DMS53 treated with DMSO at 0.1 percent for 48 hours (cell line): ENCODE data around the gene PSKH1.
"Not testable (repeated sequence)": the region's sequence is repeated elsewhere in the genome, so short reads cannot be mapped to it uniquely, and the experiment has no call there.

Source experiments
- DNase-seq: peaks from one replicate; lab custom pipeline; 2025; ENCODE audit not compliant: unreplicated experiment; lab: John Stamatoyannopoulos, UW

PSKH1 gene

DNA sequence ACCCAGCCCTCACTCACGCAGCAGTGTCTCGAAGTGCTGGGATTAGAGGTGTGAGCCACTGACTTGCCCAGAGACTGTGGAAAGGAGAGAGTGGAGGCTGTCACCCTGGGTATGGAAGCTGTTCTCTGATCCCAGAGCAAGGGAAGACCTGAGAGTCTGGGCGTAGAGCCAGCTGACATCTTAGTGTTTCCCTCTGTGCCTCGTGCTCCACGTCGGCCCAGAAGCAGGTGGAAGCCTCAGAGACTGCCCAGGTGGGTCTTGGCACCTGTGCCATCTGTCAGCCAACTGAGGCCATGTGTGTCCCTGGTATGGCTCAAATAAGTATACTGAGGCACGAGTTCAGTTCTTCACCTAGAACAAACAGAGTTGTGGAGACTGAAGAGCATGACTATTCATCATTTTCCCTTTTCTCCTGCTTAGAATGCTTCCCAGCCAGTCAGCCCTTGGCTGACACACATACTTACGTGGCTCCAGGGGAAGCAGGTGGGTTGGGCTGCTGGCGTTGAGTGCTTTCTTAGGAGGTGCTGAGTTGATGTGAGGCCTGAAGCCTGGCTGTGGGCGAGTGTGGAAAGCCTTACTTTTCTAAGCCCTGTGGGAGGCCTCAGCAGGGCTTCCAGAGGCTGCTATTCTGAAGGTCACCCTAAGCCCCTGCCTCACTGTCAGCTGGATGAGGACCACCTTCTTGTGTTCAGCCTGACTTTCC is 30.5 kb downstream of the PSKH1 start:
- DNase-seq: no peak

GRCh38 chr16:67924140-67924906 is 31.3 kb downstream of the PSKH1 start:
- no peak for DNase-seq

- peak; percentile 53 for DNase-seq
Measured at GRCh38 chr16:67926181-67926750, 33.2 kb downstream of the PSKH1 start.

DNA sequence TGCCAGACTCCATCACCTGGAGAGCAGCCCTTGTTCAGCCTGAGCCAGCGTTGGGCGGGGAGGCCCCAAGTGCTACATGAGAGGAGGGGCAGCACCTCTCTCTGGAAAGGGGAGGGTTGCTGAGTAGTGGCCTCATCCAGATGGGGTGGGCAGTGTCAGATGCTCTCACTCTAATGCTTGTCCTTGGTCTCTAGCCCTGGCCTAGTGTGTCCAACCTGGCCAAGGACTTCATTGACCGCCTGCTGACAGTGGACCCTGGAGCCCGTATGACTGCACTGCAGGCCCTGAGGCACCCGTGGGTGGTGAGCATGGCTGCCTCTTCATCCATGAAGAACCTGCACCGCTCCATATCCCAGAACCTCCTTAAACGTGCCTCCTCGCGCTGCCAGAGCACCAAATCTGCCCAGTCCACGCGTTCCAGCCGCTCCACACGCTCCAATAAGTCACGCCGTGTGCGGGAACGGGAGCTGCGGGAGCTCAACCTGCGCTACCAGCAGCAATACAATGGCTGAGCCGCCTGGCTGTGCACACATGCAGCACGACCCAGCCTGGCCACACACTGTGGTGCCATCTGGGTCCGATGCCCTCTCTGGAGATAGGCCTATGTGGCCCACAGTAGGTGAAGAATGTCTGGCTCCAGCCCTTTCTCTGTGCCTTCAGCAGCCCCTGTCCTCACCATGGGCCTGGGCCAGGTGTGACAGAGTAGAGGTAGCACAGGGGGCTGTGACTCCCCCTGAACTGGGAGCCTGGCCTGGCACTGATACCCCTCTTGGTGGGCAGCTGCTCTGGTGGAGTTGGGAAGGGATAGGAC is 34.3 kb downstream of the PSKH1 start:
- no peak for DNase-seq

DNA sequence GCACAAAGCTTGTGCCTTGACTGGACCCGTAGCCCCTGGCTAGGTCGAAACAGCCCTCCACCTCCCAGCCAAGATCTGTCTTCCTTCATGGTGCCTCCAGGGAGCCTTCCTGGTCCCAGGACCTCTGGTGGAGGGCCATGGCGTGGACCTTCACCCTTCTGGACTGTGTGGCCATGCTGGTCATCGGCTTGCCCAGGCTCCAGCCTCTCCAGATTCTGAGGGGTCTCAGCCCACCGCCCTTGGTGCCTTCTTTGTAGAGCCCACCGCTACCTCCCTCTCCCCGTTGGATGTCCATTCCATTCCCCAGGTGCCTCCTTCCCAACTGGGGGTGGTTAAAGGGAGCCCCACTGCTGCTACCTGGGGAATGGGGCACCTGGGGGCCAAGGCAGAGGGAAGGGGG is 35.1 kb downstream of the PSKH1 start:
- DNase-seq: no peak

GRCh38 chr16:67928561-67929364 is 35.7 kb downstream of the PSKH1 start:
- peak; percentile 36 for DNase-seq

DNA sequence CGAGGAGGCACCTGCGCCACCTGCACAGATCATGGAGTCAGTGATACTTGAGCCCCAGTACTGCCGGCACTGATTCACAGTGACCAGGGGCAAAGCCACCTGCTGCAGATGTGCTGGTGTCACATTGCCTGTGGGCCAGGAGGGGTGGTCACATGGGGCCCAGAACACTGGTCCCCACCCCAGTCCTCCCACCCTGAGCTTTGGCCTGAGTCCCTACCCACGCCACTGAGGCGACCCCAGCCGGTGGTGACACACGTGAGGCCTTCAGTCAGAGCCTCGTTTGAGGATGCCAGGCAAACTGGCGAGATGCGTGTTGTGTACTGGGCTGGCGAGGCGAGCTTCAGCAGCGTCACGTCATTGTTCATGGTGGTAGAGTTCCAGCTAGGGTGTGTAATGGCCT is 37.1 kb downstream of the PSKH1 start:
- DNase-seq: no peak

DNA sequence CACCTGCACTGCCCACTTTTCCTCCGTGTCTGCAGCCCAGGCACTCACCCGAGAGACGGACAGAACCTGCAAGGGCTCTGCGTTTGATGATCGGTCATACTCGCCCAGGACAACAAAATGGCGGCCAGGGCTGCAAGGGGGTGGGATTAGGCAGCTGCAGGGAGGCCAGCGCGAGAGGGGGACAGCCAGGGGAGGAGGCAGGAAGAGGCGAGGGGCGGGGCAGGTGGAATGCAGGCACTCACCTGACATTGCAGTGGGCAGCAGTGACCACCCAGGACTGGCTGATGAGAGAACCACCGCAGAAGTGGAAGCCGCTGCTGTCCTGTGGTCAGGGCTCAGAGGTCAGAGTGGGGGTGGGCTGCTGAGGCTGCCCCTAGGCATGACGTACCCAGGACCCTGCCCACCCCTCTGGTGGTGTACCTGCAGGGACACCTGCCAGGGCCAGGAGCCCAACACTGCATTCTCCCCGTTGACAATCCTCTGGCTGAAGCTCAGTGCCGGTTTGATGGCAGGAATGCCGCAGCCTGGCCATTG is 37.7 kb downstream of the PSKH1 start:
- DNase-seq: no peak

DNA sequence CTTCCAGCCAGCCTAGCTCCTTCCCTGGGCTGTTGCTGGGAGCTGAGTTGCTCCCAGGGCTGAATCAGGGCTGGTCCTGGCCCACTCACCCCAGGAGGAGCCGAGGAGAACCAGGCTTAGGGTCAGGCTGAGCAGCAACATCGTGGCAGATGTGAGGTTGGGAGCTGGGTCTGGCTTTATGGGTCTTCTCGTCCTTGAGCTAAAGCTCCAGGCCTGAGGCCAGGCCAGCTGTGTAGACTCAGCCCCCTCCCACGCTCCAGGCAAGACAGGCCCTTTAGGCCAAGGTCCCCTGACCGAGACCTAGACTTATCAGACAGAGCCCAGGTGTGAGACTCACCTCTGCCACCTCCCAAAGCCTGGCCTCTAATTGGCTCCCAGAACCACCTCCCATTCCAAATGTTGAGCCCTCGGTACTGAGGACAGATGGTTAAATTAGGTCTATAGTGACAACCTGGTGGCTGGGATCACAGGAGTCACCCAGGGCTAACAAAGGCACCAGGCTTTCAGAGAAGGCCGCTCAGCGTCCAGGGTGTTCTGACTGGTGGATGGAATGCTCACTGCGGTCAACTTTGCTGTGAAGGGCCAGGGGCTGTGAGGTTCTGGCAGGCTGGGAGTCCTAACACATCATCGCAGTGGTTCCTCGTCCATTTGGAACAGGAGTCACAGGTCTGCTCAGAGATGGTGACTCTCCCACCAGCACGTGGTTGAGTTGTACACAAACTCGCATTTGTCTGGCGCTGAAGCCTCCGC is 38.8 kb downstream of the PSKH1 start, which contains the start of gene CTRL:
Gene CTRL (minus strand): TSS at position 151 of the 750 bp plus-strand sequence. CDS start 10 bp downstream, at position 141.
- DNase-seq: no peak

DNA sequence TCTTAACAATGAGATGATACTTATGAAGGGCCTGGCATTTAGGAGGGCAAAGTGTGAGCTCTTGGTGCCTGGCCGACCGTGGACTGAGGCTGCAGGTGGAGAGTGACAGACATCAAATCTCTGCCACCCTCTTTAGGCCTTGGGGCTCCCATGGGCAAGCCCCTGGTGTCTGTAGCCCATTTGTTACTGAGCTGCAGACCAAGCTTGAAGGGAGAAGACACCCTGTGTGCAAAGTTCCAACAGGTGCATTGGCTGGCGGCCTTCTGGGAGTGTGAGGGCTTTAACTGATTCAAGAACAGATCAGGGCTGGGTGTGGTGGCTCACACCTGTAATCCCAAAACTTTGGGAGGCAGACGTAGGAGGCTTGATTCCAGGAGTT is 39.4 kb downstream of the PSKH1 start:
- DNase-seq: no peak

DNA sequence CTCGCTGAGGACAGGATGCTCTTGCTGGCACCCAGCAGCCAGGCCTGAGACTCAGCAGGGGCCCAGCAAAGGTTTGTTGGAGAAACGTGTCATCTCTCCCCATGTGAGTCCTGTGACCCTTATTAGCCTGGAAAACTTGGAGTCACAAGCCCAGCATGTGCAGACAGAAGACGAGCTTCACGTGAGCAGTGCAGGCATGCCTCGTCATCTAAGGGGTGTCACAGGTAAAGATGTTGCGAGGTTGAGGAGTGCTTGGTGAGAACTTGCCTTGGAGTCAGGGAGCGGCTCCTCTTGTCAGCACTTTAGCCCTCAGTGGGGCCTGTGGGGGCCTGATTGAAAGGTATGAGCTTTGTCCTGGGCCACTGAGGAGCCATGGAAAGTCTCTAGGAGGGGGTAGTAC is 40.8 kb downstream of the PSKH1 start:
- no peak for DNase-seq

GRCh38 chr16:67934306-67935100 is 41.4 kb downstream of the PSKH1 start:
- DNase-seq: no peak

DNA sequence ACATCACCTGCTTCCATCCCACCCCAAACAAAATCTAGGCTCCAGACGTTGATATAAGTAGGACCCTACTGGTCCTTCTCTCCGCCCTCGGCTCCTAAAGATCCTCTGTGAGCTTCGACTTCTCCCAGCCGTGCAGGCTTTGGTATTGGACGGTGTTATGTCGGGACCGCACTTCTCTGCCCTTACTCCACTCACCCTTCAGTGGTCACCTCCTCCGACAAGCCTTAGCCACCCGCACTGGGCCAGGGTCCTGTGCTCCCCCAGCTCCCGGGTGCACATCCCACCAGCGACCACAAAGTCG is 42.0 kb downstream of the PSKH1 start:
- no peak for DNase-seq

GRCh38 chr16:67935402-67936123 is 42.5 kb downstream of the PSKH1 start:
- DNase-seq: peak; percentile 90

- peak; percentile 41 for DNase-seq
Measured at GRCh38 chr16:67936124-67936879, 43.2 kb downstream of the PSKH1 start, which contains the start of gene PSMB10. PSMB10 (minus strand) TSS chr16:67936850; CDS start chr16:67936749, 101 bp downstream.

GRCh38 chr16:67936880-67937605 is 44.0 kb downstream of the PSKH1 start:
- no peak for DNase-seq

DNA sequence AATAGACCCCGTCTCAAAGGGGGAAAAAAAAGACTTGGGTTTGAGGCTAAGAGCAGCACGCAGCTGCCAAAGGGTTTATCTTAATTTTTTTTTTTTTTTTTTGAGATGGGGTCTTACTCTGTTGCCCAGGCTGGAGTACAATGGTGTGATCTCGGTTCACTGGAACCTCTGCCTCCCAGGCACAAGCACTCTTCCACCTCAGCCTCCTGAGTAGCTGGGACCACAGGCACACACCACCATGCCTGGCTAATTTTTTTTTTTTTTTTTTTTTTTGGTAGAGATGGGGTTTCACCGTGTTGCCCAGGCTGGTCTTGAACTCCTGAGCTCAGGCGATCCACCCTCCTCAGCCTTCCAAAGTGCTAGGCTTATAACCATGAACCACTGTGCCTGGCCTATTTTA is 44.7 kb downstream of the PSKH1 start:
- not testable (repeated sequence) for DNase-seq
